Endodermal cell (in vitro differentiated cells): Measurements from ENCODE around the gene LRRC9. TPM values are rescaled to one million over a fixed set of nuclear protein-coding genes. Genes with fewer than 3 reads are reported as not detected.

Experiments
- DNase-seq: peaks from one replicate; pipeline ENCODE4 v3.0.0-alpha.2; 2017
- H3K27ac ChIP-seq: 2 replicates; pipeline ENCODE4 v1.5.1; 2013; ENCODE audit warnings: mild to moderate bottlenecking, low read depth, low read length, moderate library complexity
- H3K27me3 ChIP-seq: 2 replicates; pipeline ENCODE4 v1.6.1; 2013; ENCODE audit warnings: mild to moderate bottlenecking, low read length, moderate library complexity; ENCODE audit not compliant: insufficient read depth, control insufficient read depth, poor library complexity, severe bottlenecking
- H3K36me3 ChIP-seq: 2 replicates; pipeline ENCODE4 v1.7.0; 2013; ENCODE audit warnings: mild to moderate bottlenecking, low read length, moderate library complexity; ENCODE audit not compliant: control insufficient read depth, insufficient read depth
- H3K4me1 ChIP-seq: one replicate; pipeline ENCODE4 v1.7.0; 2013; ENCODE audit warnings: low read length; ENCODE audit not compliant: control insufficient read depth, insufficient read depth
- H3K4me3 ChIP-seq: 2 replicates; pipeline ENCODE4 v1.5.1; 2013; ENCODE audit warnings: mild to moderate bottlenecking, low read length, moderate library complexity
- H3K9ac ChIP-seq: 2 replicates; pipeline ENCODE4 v1.6.1; 2013; ENCODE audit warnings: mild to moderate bottlenecking, low read length, moderate library complexity; ENCODE audit not compliant: poor library complexity, severe bottlenecking; ENCODE audit errors: extremely low read depth
- H3K9me3 ChIP-seq: 2 replicates; pipeline ENCODE4 v1.6.1; 2013; ENCODE audit warnings: mild to moderate bottlenecking, low read length, moderate library complexity; ENCODE audit not compliant: control insufficient read depth
- H3K27ac Mint-ChIP-seq: 2 replicates; pipeline ENCODE4 v1.8.0; 2020; ENCODE audit warnings: mixed read lengths
- H3K27me3 Mint-ChIP-seq: 2 replicates; pipeline ENCODE4 v1.8.0; 2021; ENCODE audit warnings: mild to moderate bottlenecking, mixed read lengths; ENCODE audit not compliant: insufficient read depth
- H3K36me3 Mint-ChIP-seq: 2 replicates; pipeline ENCODE4 v1.8.0; 2020; ENCODE audit warnings: low read depth, mixed read lengths
- H3K4me1 Mint-ChIP-seq: 2 replicates; pipeline ENCODE4 v1.8.0; 2020; ENCODE audit warnings: mixed read lengths
- H3K4me3 Mint-ChIP-seq: 2 replicates; pipeline ENCODE4 v1.8.0; 2020; ENCODE audit warnings: mild to moderate bottlenecking, moderate library complexity, mixed read lengths
- H3K9me3 Mint-ChIP-seq: 2 replicates; pipeline ENCODE4 v1.8.0; 2020; ENCODE audit warnings: mild to moderate bottlenecking, mixed read lengths
- WGBS, 2 experiments: methylation state at CpG; one replicate each; pipeline versions ENCODE4 v1.1.5 to v1.1.7; 2013; ENCODE audit warnings: missing lambda C conversion rate in 2 of 2, mixed read lengths in 1 of 2; ENCODE audit not compliant: insufficient coverage in 1 of 2, insufficient read length in 1 of 2; 5-methylcytosine and 5-hydroxymethylcytosine counted together
- total RNA-seq, 2 donors: library from RNA; stranded (reverse); fragmentation: NEBNext Ultra II Directional in 1 of 2; extraction: Animal tissue kit (Norgen Biotek cat#: 25700) in 1 of 2; gene quantifications; 2 replicates in 1 of 2; 3 replicates in 1 of 2; pipeline ENCODE4 v1.2.1, GENCODE V29; 2021
- TF ChIP-seq, protein P1 (sequence below): fragments of 200-600 bp; sonication (generic); conservative IDR thresholded peaks from 2 replicates; pipeline ENCODE4 v1.5.0; 2021; ENCODE audit warnings: antibody characterized with exemption, mild to moderate bottlenecking

LRRC9 gene
- total RNA-seq, 2 donors from 2014 or later = 3.0 to 3.5 TPM

DNA sequence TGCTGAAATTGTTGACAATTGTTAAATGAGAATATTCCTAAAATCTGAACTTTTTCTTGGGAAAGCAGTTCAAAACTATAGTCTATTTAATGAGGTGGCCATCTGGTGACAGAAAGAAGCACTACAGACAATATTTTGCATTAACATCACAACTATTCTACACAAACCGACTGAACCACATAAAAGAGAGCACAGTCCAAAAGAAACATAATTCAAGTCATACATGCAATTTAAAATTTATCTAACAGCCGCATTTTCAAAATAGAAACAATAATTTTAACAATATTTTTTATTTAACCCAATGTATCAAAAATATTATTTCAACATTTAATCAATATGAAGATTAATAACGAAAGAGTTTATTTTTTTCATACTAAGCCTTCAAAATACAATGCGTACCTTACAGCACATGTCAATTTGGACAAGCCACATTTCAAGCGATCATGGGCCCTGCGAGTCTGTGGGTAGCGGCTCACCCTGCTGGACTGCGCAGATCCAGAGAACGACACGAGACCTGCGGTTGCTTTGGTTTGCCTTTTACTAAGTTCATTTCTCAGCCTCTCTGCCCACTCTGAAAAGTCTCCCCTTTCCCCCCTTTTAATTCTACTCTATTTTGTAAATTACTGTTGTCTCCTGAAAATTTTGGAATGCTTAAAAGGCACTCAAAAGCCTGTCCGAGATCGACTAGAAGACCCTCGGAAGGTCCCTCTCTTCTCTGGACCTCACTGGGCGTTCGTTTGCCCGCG is 947 bp upstream of the LRRC9 start:
- Mint-ChIP-seq H3K9me3 (no peaks in the 10 kb centered on the region), H3K4me3 (peak overlapping the region; percentile 69), H3K27ac (peak overlapping the region; percentile 96), H3K4me1 (peaks cover 8% of the 10 kb centered on the region), H3K27me3 (no peaks in the 10 kb centered on the region), H3K36me3 (peaks cover 15% of the 10 kb centered on the region)
- Histone ChIP-seq H3K9ac (peak overlapping the region; percentile 76), H3K4me1 (peaks cover 6% of the 10 kb centered on the region), H3K27ac (peak overlapping the region; percentile 87), H3K36me3 (peaks cover 12% of the 10 kb centered on the region), H3K27me3 (no peaks in the 10 kb centered on the region), H3K4me3 (peak overlapping the region; percentile 97), H3K9me3 (no peaks in the 10 kb centered on the region)
- DNase-seq = no peak
- TF ChIP-seq, protein P1, sequence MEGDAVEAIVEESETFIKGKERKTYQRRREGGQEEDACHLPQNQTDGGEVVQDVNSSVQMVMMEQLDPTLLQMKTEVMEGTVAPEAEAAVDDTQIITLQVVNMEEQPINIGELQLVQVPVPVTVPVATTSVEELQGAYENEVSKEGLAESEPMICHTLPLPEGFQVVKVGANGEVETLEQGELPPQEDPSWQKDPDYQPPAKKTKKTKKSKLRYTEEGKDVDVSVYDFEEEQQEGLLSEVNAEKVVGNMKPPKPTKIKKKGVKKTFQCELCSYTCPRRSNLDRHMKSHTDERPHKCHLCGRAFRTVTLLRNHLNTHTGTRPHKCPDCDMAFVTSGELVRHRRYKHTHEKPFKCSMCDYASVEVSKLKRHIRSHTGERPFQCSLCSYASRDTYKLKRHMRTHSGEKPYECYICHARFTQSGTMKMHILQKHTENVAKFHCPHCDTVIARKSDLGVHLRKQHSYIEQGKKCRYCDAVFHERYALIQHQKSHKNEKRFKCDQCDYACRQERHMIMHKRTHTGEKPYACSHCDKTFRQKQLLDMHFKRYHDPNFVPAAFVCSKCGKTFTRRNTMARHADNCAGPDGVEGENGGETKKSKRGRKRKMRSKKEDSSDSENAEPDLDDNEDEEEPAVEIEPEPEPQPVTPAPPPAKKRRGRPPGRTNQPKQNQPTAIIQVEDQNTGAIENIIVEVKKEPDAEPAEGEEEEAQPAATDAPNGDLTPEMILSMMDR = peak; percentile 75
- 0 to 2% methylated on average over 3 to 18 of the region's 18 CpGs for WGBS, 2 experiments

DNA sequence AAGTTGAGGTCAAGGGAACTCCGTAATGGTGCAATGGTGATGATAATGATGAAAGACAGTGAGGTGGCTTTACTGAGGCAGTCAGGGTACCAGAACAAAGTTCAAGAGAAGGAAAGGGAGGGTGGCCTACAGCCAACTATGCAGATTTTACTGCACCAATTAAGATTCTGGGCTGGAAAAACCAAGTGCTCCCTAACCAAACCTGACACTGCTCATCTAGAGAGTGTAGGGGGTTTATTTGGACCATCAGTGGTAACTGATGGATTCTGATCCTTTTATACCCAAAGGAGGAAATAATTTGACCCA is 387 bp downstream of the LRRC9 start:
- 75% methylated on average over 1 of the region's 1 CpG; no CpG with 5 or more reads in 1 of the 2 experiments for WGBS, 2 experiments
- Mint-ChIP-seq H3K36me3 (peaks cover 6% of the 10 kb centered on the region), H3K9me3 (no peaks in the 10 kb centered on the region), H3K27me3 (no peaks in the 10 kb centered on the region), H3K4me3 (peak overlapping the region; percentile 69), H3K27ac (peak overlapping the region; percentile 95), H3K4me1 (peaks cover 8% of the 10 kb centered on the region)
- Histone ChIP-seq H3K4me1 (peaks cover 6% of the 10 kb centered on the region), H3K36me3 (peaks cover 12% of the 10 kb centered on the region), H3K27me3 (no peaks in the 10 kb centered on the region), H3K9me3 (no peaks in the 10 kb centered on the region), H3K4me3 (peak overlapping the region; percentile 97), H3K9ac (peak overlapping the region; percentile 64), H3K27ac (peak overlapping the region; percentile 85)
- TF ChIP-seq, protein P1 = no peak
- DNase-seq = no peak

DNA sequence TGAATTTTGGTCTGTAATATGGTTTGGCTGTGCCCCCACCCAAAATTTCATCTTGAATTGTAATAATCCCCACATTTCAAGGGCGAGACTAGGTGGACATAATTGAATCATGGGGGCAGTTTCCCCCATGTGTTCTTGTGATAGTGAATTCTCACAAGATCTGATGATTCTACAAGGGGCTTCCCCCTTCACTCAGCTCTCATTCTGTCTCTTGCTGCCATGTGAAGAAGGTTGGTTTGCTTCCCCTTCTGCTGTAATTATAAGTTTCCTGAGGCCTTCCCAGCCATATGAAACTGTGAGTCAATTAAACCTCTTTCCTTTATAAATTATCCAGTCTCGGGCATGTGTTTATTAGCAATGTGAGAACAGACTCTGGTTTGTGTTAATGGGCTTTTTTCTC is 5.9 kb downstream of the LRRC9 start:
- Histone ChIP-seq H3K27me3 (no peaks in the 10 kb centered on the region), H3K4me1 (no peaks in the 10 kb centered on the region), H3K9me3 (no peaks in the 10 kb centered on the region), H3K9ac (no peak overlapping the region), H3K36me3 (no peaks in the 10 kb centered on the region), H3K4me3 (no peak overlapping the region), H3K27ac (no peak overlapping the region)
- Mint-ChIP-seq H3K36me3 (no peaks in the 10 kb centered on the region), H3K9me3 (no peaks in the 10 kb centered on the region), H3K27ac (no peak overlapping the region), H3K4me1 (no peaks in the 10 kb centered on the region), H3K4me3 (no peak overlapping the region), H3K27me3 (no peaks in the 10 kb centered on the region)
- 100% methylated on average over 1 of the region's 2 CpGs; no CpG with 5 or more reads in 1 of the 2 experiments for WGBS, 2 experiments
- TF ChIP-seq, protein P1 = no peak
- DNase-seq = no peak
